SU-DHL-6 (cell line): ENCODE results near the gene NELL1.

Source experiments
- H2AFZ ChIP-seq: fragments of 200-600 bp; sonication (generic); 2 replicates; pipeline ENCODE4 v1.6.1; 2014; ENCODE audit warnings: low read depth, mild to moderate bottlenecking, moderate library complexity, mixed read lengths, antibody characterized with exemption, low read length; ENCODE audit not compliant: severe bottlenecking
- H3F3A ChIP-seq: fragments of 200-600 bp; shearing (Covaris generic); 2 replicates; pipeline ENCODE4 v1.6.0; 2016; ENCODE audit warnings: antibody characterized with exemption, mild to moderate bottlenecking; ENCODE audit not compliant: insufficient read depth
- H3K27ac ChIP-seq: fragments of 200-600 bp; sonication (generic); 2 replicates; pipeline ENCODE4 v1.5.1; 2016; ENCODE audit warnings: low read depth, mild to moderate bottlenecking, low read length, moderate library complexity, mixed read lengths
- H3K27me3 ChIP-seq: fragments of 200-600 bp; sonication (generic), shearing (Covaris generic); 2 replicates; pipeline ENCODE4 v1.6.0; 2014; ENCODE audit warnings: mild to moderate bottlenecking, low read length
- H3K36me3 ChIP-seq: fragments of 200-600 bp; sonication (generic); 2 replicates; pipeline ENCODE4 v1.6.1; 2014; ENCODE audit warnings: mild to moderate bottlenecking, low read length, mixed read lengths
- H3K4me2 ChIP-seq: fragments of 300-600, 200-600 bp; shearing (Covaris generic), sonication (generic); 2 replicates; pipeline ENCODE4 v1.6.0; 2014; ENCODE audit warnings: low read length, low read depth, mild to moderate bottlenecking; ENCODE audit not compliant: poor library complexity, severe bottlenecking
- H3K4me3 ChIP-seq: fragments of 200-600 bp; sonication (generic); 2 replicates; pipeline ENCODE4 v1.5.1; 2014; ENCODE audit warnings: antibody characterized with exemption, low read length, mild to moderate bottlenecking, mixed read lengths; ENCODE audit not compliant: insufficient read depth, poor library complexity, severe bottlenecking
- H3K79me2 ChIP-seq: fragments of 200-600 bp; sonication (generic); 2 replicates; pipeline ENCODE4 v1.6.1; 2014; ENCODE audit warnings: mild to moderate bottlenecking, low read length, moderate library complexity; ENCODE audit not compliant: insufficient read depth
- H3K9ac ChIP-seq: fragments of 200-600 bp; sonication (generic); 2 replicates; pipeline ENCODE4 v1.7.0; 2014; ENCODE audit warnings: mild to moderate bottlenecking, low read length
- H3K9me2 ChIP-seq: fragments of 200-600 bp; sonication (generic); replicated peaks from 2 replicates; pipeline ENCODE4 v1.6.1; 2014; ENCODE audit warnings: low read length; ENCODE audit not compliant: insufficient read depth
- H3K9me3 ChIP-seq: fragments of 200-600 bp; sonication (generic); 2 replicates; pipeline ENCODE4 v1.6.1; 2014; ENCODE audit warnings: low read length, mixed read lengths; ENCODE audit not compliant: insufficient read depth
- H4K20me1 ChIP-seq: fragments of 200-600 bp; sonication (generic); 2 replicates; pipeline ENCODE4 v1.6.1; 2014; ENCODE audit warnings: low read depth, mild to moderate bottlenecking, antibody characterized with exemption, low read length, moderate library complexity, mixed read lengths
- CTCF ChIP-seq: fragments of 200-600 bp; sonication (generic); IDR thresholded peaks from one replicate; pipeline ENCODE4 v1.5.1; 2017; ENCODE audit warnings: antibody characterized with exemption, mild to moderate bottlenecking, low read length, moderate library complexity; ENCODE audit not compliant: insufficient read depth, poor library complexity, severe bottlenecking
- EZH2phosphoT487 ChIP-seq: fragments of 200-600 bp; sonication (generic), shearing (Covaris generic); conservative IDR thresholded peaks from 2 replicates; pipeline ENCODE4 v1.6.1; 2018; ENCODE audit warnings: mild to moderate bottlenecking, antibody characterized with exemption, low read length, moderate library complexity, mixed read lengths

Gene NELL1

GRCh38 chr11:21072558-21072957 is 403.2 kb downstream of the NELL1 start:
- Histone ChIP-seq H3K9ac (no peak overlapping the region), H4K20me1 (no peaks in the 10 kb centered on the region), H3F3A (no peaks in the 10 kb centered on the region), H2AFZ (no peak overlapping the region), H3K36me3 (no peaks in the 10 kb centered on the region), H3K9me3 (no peaks in the 10 kb centered on the region), H3K79me2 (no peaks in the 10 kb centered on the region), H3K27ac (no peak overlapping the region), H3K9me2 (no peaks in the 10 kb centered on the region), H3K4me3 (no peak overlapping the region), H3K27me3 (no peaks in the 10 kb centered on the region), H3K4me2 (no peak overlapping the region)
- TF ChIP-seq EZH2phosphoT487 (no peak), CTCF (no peak)

GRCh38 chr11:21082853-21083252 is 413.5 kb downstream of the NELL1 start:
- H3K27ac ChIP-seq, result no peak overlapping the region
- H3K79me2 ChIP-seq, result no peaks in the 10 kb centered on the region
- no peak overlapping the region for H3K9ac ChIP-seq
- H2AFZ ChIP-seq, result no peak overlapping the region
- no peaks in the 10 kb centered on the region for H3K9me2 ChIP-seq
- TF ChIP-seq CTCF (no peak), EZH2phosphoT487 (no peak)
- H3K27me3 ChIP-seq, result no peaks in the 10 kb centered on the region
- no peak overlapping the region for H3K4me3 ChIP-seq
- no peaks in the 10 kb centered on the region for H3K9me3 ChIP-seq
- no peaks in the 10 kb centered on the region for H4K20me1 ChIP-seq
- no peaks in the 10 kb centered on the region for H3K36me3 ChIP-seq
- H3F3A ChIP-seq, result no peaks in the 10 kb centered on the region
- H3K4me2 ChIP-seq, result no peak overlapping the region

GRCh38 chr11:21088930-21089329 is 419.5 kb downstream of the NELL1 start:
- Histone ChIP-seq H3K27me3 (no peaks in the 10 kb centered on the region), H4K20me1 (no peaks in the 10 kb centered on the region), H3K79me2 (no peaks in the 10 kb centered on the region), H3K4me3 (no peak overlapping the region), H2AFZ (no peak overlapping the region), H3K9ac (no peak overlapping the region), H3K36me3 (no peaks in the 10 kb centered on the region), H3K9me3 (no peaks in the 10 kb centered on the region), H3K27ac (no peak overlapping the region), H3F3A (no peaks in the 10 kb centered on the region), H3K4me2 (no peak overlapping the region), H3K9me2 (no peaks in the 10 kb centered on the region)
- no peak for TF ChIP-seq CTCF
- TF ChIP-seq EZH2phosphoT487, result no peak

GRCh38 chr11:21104641-21105040 is 435.3 kb downstream of the NELL1 start:
- no peaks in the 10 kb centered on the region for H3K36me3 ChIP-seq
- H3K27ac ChIP-seq, result no peak overlapping the region
- H4K20me1 ChIP-seq, result no peaks in the 10 kb centered on the region
- no peaks in the 10 kb centered on the region for H3K79me2 ChIP-seq
- no peak overlapping the region for H3K4me3 ChIP-seq
- H2AFZ ChIP-seq, result no peak overlapping the region
- no peaks in the 10 kb centered on the region for H3F3A ChIP-seq
- H3K9ac ChIP-seq, result no peak overlapping the region
- H3K9me2 ChIP-seq, result no peaks in the 10 kb centered on the region
- no peak for TF ChIP-seq EZH2phosphoT487
- no peak for TF ChIP-seq CTCF
- H3K9me3 ChIP-seq, result no peaks in the 10 kb centered on the region
- H3K27me3 ChIP-seq, result no peaks in the 10 kb centered on the region
- no peak overlapping the region for H3K4me2 ChIP-seq
